GM21367 (cell line): Measurements from ENCODE around the gene SOX15.

Source experiments
- ATAC-seq: cut with Tn5 transposase; IDR thresholded peaks from one replicate; pipeline ENCODE4 v1.9.1; 2021; ENCODE audit not compliant: unreplicated experiment

SOX15 gene

GRCh38 chr17:7559320-7560171 lies 30.3 kb downstream of the SOX15 start:
- no peak for ATAC-seq

GRCh38 chr17:7558544-7559319 lies 31.2 kb downstream of the SOX15 start, which contains the start of gene TNFSF13:
Gene TNFSF13 (plus strand): TSS chr17:7558750. CDS start chr17:7559040, 290 bp downstream.
- no peak for ATAC-seq

- ATAC-seq, result no peak
Measured at GRCh38 chr17:7557775-7558543, 31.9 kb downstream of the SOX15 start.

- no peak for ATAC-seq
Measured at GRCh38 chr17:7557147-7557764, 32.6 kb downstream of the SOX15 start.

- ATAC-seq, result no peak
Measured at GRCh38 chr17:7556627-7557026, 33.3 kb downstream of the SOX15 start.

- ATAC-seq, result no peak
Measured at GRCh38 chr17:7555320-7555948, 34.5 kb downstream of the SOX15 start.

GRCh38 chr17:7553356-7553755 lies 36.5 kb downstream of the SOX15 start:
- no peak for ATAC-seq

- ATAC-seq, result peak; percentile 62
Measured at GRCh38 chr17:7552621-7553051, 37.3 kb downstream of the SOX15 start.

GRCh38 chr17:7551396-7551795 lies 38.5 kb downstream of the SOX15 start:
- ATAC-seq, result no peak

- no peak for ATAC-seq
Measured at GRCh38 chr17:7550344-7550743, 39.5 kb downstream of the SOX15 start.

- ATAC-seq, result no peak
Measured at GRCh38 chr17:7549401-7550055, 40.4 kb downstream of the SOX15 start.

GRCh38 chr17:7548585-7549400 lies 41.1 kb downstream of the SOX15 start, which contains the start of gene TNFSF12:
Gene TNFSF12 (plus strand): TSS chr17:7549058. CDS start chr17:7549154, 96 bp downstream.
- no peak for ATAC-seq

- no peak for ATAC-seq
Measured at GRCh38 chr17:7544911-7545310, 45.0 kb downstream of the SOX15 start.

- ATAC-seq, result no peak
Measured at GRCh38 chr17:7541074-7541621, 48.7 kb downstream of the SOX15 start.

GRCh38 chr17:7538891-7539545 lies 50.9 kb downstream of the SOX15 start:
- no peak for ATAC-seq
